ENCODE data around the gene BUD13. TPM values are rescaled to one million over a fixed set of nuclear protein-coding genes. Genes with fewer than 3 reads are reported as not detected.

BUD13 gene
- total and polyA plus RNA-seq, 2 of the 13 experiments (the other 11 are each of a cell fraction or from before 2014, with no cell fraction given): 13.3 to 25.9 TPM

DNA sequence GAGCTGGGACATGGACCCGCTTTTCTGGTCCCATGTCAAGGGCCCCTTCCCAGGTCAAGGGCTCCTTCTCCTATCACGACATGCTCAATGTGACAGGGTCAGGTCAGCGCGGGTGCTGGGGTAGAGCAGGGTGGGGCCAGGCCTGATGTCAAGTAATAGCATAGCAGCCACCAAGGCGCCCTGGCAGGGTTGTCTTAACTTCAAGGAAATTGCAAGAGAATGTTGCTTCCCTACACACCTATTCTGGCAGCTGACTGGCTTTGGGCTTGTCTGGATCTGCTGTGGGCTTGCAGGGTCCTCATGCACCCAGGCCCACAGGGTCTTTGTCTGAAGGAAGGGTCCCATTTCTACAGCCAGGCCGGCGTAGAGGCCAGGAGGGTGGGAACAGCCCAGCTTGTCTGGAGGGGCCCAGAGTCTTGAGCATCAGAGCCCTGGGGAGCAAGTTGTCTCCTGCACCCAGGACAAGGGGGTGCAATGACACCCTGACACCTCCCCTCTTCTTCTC is 71.4 kb downstream of the BUD13 start:
- peaks cover 0 to 49% of the 10 kb centered on the region in 2 experiments; a peak in 3 of 5 replicates for H3K27me3 ChIP-seq (ENCODE audit: control insufficient read depth in 1 of 2, insufficient read depth in 2 of 2, low read length in 2 of 2)
- DNase-seq (ENCODE audit: low spot score): no peak
- no peak for TF ChIP-seq ZNF891 (CRISPR knock-in tag; IDR thresholded peaks at IDR 0.05)
- TF ChIP-seq ZNF883 (CRISPR knock-in tag; IDR thresholded peaks at IDR 0.05; ENCODE audit: not compliant biosample characterization): no peak
- no peak for TF ChIP-seq FOXO1 (CRISPR knock-in tag; IDR thresholded peaks at IDR 0.05)
- TF ChIP-seq HES4 (CRISPR knock-in tag; IDR thresholded peaks at IDR 0.05; ENCODE audit: borderline replicate concordance): no peak
- no peak for TF ChIP-seq ZNF660 (CRISPR knock-in tag; IDR thresholded peaks at IDR 0.05; ENCODE audit: borderline replicate concordance, low read depth)
- TF ChIP-seq NONO (IDR thresholded peaks at IDR 0.05): no peak
- no peak for TF ChIP-seq NONO (CRISPR knock-in tag; conservative IDR thresholded peaks at IDR 0.05)
- TF ChIP-seq POGZ (CRISPR knock-in tag; IDR thresholded peaks at IDR 0.05): no peak
- no peak for TF ChIP-seq RAD51 (IDR thresholded peaks at IDR 0.05; ENCODE audit: borderline replicate concordance)
- TF ChIP-seq POLR2AphosphoS5 (IDR thresholded peaks at IDR 0.05; ENCODE audit: low read depth, low read length): no peak
- TF ChIP-seq, protein P1, sequence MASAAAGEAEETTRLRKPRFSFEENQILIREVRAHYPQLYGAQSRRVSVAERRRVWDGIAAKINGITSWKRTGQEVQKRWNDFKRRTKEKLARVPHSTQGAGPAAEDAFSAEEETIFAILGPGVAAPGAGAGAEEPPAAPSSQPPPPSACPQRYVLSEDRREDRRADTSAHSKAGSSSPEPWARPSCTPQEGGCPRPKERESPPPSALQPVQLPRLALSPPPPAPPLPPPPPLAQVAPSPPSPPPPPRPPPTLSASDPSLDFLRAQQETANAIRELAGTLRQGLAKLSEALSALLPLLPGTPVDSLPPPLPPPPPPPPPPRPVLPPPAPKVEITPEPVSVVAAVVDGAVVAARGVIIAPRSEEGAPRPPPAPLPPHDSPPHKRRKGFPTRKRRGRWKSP (CRISPR knock-in tag; IDR thresholded peaks at IDR 0.05): no peak
- TF ChIP-seq ZNF256 (CRISPR knock-in tag; conservative IDR thresholded peaks at IDR 0.05): no peak
- TF ChIP-seq ZFP62 (CRISPR knock-in tag; IDR thresholded peaks at IDR 0.05): no peak
- TF ChIP-seq SAFB2 (CRISPR knock-in tag; IDR thresholded peaks at IDR 0.05; ENCODE audit: borderline replicate concordance, low read depth): no peak
- TF ChIP-seq HMGA1 (CRISPR knock-in tag; conservative IDR thresholded peaks at IDR 0.05): no peak
- TF ChIP-seq, protein P2, sequence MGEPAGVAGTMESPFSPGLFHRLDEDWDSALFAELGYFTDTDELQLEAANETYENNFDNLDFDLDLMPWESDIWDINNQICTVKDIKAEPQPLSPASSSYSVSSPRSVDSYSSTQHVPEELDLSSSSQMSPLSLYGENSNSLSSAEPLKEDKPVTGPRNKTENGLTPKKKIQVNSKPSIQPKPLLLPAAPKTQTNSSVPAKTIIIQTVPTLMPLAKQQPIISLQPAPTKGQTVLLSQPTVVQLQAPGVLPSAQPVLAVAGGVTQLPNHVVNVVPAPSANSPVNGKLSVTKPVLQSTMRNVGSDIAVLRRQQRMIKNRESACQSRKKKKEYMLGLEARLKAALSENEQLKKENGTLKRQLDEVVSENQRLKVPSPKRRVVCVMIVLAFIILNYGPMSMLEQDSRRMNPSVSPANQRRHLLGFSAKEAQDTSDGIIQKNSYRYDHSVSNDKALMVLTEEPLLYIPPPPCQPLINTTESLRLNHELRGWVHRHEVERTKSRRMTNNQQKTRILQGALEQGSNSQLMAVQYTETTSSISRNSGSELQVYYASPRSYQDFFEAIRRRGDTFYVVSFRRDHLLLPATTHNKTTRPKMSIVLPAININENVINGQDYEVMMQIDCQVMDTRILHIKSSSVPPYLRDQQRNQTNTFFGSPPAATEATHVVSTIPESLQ (CRISPR knock-in tag; conservative IDR thresholded peaks at IDR 0.05): no peak
- TF ChIP-seq HDAC2 (CRISPR knock-in tag; IDR thresholded peaks at IDR 0.05): no peak
- TF ChIP-seq KDM3A (CRISPR knock-in tag; IDR thresholded peaks at IDR 0.05; ENCODE audit: low read depth): no peak
- no peak for TF ChIP-seq HINFP (CRISPR knock-in tag; IDR thresholded peaks at IDR 0.05; ENCODE audit: low read depth)
- TF ChIP-seq, protein P3, sequence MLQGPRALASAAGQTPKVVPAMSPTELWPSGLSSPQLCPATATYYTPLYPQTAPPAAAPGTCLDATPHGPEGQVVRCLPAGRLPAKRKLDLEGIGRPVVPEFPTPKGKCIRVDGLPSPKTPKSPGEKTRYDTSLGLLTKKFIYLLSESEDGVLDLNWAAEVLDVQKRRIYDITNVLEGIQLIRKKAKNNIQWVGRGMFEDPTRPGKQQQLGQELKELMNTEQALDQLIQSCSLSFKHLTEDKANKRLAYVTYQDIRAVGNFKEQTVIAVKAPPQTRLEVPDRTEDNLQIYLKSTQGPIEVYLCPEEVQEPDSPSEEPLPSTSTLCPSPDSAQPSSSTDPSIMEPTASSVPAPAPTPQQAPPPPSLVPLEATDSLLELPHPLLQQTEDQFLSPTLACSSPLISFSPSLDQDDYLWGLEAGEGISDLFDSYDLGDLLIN (CRISPR knock-in tag; IDR thresholded peaks at IDR 0.05; ENCODE audit: borderline replicate concordance): no peak
- no peak for TF ChIP-seq HCFC1 (IDR thresholded peaks at IDR 0.05; ENCODE audit: low read depth, low read length)
- no peak overlapping the region for H3K4me2 ChIP-seq (ENCODE audit: low read depth, low read length)
- no peak overlapping the region for H3K4me3 ChIP-seq (replicated peaks in 1 of 3; ENCODE audit: insufficient read depth in 1 of 3, low read depth in 2 of 3, low read length in 3 of 3)
- ChIA-PET POLR2A (no interaction called here), CTCF (ENCODE audit: low intra/inter-chr PET ratio, low total read pairs) (no interaction called here)
- H2AFZ ChIP-seq (ENCODE audit: low read length): no peak overlapping the region
- in situ Hi-C loops (cut with HindIII; ENCODE audit: extremely low pct_ligation_motif_present, low pct_unique_long_range_greater_than_20kb): no loop called here
- no peak for FAIRE-seq
- H3K27ac ChIP-seq (ENCODE audit: extremely low read length, insufficient read depth, low read length): no peak overlapping the region
- H4K20me1 ChIP-seq (ENCODE audit: insufficient read depth, low read length): no peaks in the 10 kb centered on the region
- WGBS (ENCODE audit: low lambda C conversion rate): 47% methylated on average over 2 of the region's 7 CpGs
- intact Hi-C loops (cut with micrococcal nuclease; ENCODE audit: unreplicated experiment): no loop called here
- no peak for ATAC-seq
- BruUV-seq (replicated peaks): no TSS peak
- no peak overlapping the region for H3K9ac ChIP-seq (ENCODE audit: insufficient read depth, low read depth, low read length)
- H3K9me3 ChIP-seq (ENCODE audit: low read length): no peaks in the 10 kb centered on the region
- no peaks in the 10 kb centered on the region for H3K36me3 ChIP-seq (replicated peaks in 1 of 2; ENCODE audit: control insufficient read depth in 1 of 2, insufficient read depth in 2 of 2, low read length in 2 of 2)
- H3K79me2 ChIP-seq (ENCODE audit: insufficient read depth, low read length): no peaks in the 10 kb centered on the region
- peaks cover 12% of the 10 kb centered on the region; the same call in 1 of the 2 replicates for H3K4me1 ChIP-seq (ENCODE audit: insufficient read depth, low read length)

All from HepG2 (cell line).